Smooth muscle cell (in vitro differentiated cells): Measurements from ENCODE around the gene ASAH2B. TPM values are rescaled to one million over a fixed set of nuclear protein-coding genes. Genes with fewer than 3 reads are reported as not detected.

Source experiments
- DNase-seq: peaks from one replicate; lab custom pipeline; 2025; ENCODE audit not compliant: unreplicated experiment; lab: John Stamatoyannopoulos, UW
- H2AFZ ChIP-seq: fragments of 200-600 bp; sonication (generic); 2 replicates; pipeline ENCODE4 v1.6.0; 2016; ENCODE audit warnings: antibody characterized with exemption, low read depth, mild to moderate bottlenecking
- H3F3A ChIP-seq: fragments of 200-600 bp; sonication (generic); 2 replicates; pipeline ENCODE4 v1.6.0; 2017; ENCODE audit warnings: antibody characterized with exemption, low read depth
- H3K27ac ChIP-seq: fragments of 200-600 bp; sonication (generic); 2 replicates; pipeline ENCODE4 v1.5.1; 2016; ENCODE audit warnings: low read depth, mild to moderate bottlenecking
- H3K27me3 ChIP-seq: fragments of 200-600 bp; sonication (generic); 2 replicates; pipeline ENCODE4 v1.6.1; 2016; ENCODE audit warnings: low read depth, mild to moderate bottlenecking
- H3K36me3 ChIP-seq: fragments of 200-600 bp; sonication (generic); 2 replicates; pipeline ENCODE4 v1.5.1; 2016; ENCODE audit warnings: low read depth
- H3K4me1 ChIP-seq: fragments of 200-600 bp; sonication (generic); 2 replicates; pipeline ENCODE4 v1.5.1; 2016; ENCODE audit warnings: low read depth
- H3K4me2 ChIP-seq: fragments of 200-600 bp; sonication (generic); 2 replicates; pipeline ENCODE4 v1.6.0; 2016; ENCODE audit warnings: mild to moderate bottlenecking
- H3K4me3 ChIP-seq: fragments of 200-600 bp; sonication (generic); 2 replicates; pipeline ENCODE4 v1.5.1; 2016; ENCODE audit warnings: mild to moderate bottlenecking
- H3K79me2 ChIP-seq: fragments of 200-600 bp; sonication (generic); 2 replicates; pipeline ENCODE4 v1.6.0; 2016; ENCODE audit warnings: low read depth, mild to moderate bottlenecking
- H3K9ac ChIP-seq: fragments of 200-600 bp; sonication (generic); 2 replicates; pipeline ENCODE4 v1.6.0; 2016; ENCODE audit warnings: low read depth
- H3K9me3 ChIP-seq: fragments of 200-600 bp; sonication (generic); replicated peaks from 2 replicates; pipeline ENCODE4 v1.5.1; 2016; ENCODE audit warnings: low read depth
- H4K20me1 ChIP-seq: fragments of 200-600 bp; sonication (generic); 2 replicates; pipeline ENCODE4 v1.6.0; 2016; ENCODE audit warnings: low read depth
- WGBS: methylation state at CpG from one replicate; pipeline ENCODE4 v1.1.7; 2016; ENCODE audit warnings: low lambda C conversion rate; 5-methylcytosine and 5-hydroxymethylcytosine counted together
- polyA plus RNA-seq: library from polyadenylated mRNA; unstranded; fragments of >200 nt; fragmentation: Nextera tagmentation; extraction: Ambion mirVana; gene quantifications from 2 replicates; pipeline ENCODE4 v1.2.1, GENCODE V29; 2016
- total RNA-seq: library from RNA; depleted of rRNA; stranded (reverse); fragments of >200 nt; gene quantifications from 2 replicates; pipeline ENCODE4 v1.2.3, GENCODE V29; 2014
- TF ChIP-seq, protein P1 (sequence below): fragments of 200-600 bp; sonication (generic); IDR thresholded peaks from 2 replicates; pipeline ENCODE4 v1.5.1; 2017; ENCODE audit warnings: borderline replicate concordance, mild to moderate bottlenecking, antibody characterized with exemption; ENCODE audit not compliant: insufficient read depth, poor library complexity, severe bottlenecking

Gene ASAH2B
- total and polyA plus RNA-seq, 2 experiments from 2014 or later, result 3.1 to 4.5 TPM

DNA sequence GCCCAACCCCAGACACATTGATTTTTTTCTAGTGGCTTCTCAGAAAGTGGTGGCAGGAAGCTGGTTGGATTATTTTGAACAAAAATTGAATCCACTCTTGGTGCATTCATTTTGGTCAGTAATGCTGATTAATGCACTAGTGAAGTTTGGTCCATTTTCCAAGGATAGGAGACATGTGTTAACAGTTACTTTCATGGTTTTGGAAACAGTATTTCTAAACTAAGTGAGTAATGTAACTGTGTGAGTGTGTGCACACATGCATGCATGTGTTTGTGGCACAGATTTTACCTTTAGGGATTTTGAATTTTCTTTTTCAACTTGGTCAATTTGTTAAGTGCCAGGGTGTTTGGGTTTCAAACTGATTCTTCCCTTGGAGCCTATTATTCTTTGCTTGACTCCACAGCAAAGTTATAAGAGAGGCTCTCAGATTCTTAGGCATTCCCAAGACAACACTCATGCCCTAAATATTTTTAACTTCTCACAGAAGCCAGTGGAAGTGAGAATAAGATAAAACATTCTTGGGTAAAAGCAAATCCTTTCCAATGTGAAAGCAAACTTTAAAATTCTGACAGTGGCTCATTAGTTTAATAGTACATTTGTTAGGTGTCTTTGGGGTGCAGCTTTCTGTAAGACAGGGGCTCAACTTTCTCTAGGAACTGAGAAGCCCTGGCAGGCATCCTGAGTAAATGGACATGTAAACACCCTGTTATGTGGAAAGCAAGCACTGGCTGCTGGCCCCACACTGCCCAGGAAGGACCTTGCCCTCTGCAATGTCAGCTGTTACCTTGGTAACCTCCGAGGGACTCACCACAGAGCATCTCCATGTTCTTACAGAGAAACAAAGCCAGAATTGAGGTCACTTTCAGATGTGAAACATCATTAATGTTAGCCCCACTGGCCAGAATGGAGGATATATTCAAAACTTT lies 68.4 kb downstream of the ASAH2B start:
- Histone ChIP-seq H3K4me3 (no peak overlapping the region), H3K36me3 (no peaks in the 10 kb centered on the region), H3K79me2 (no peaks in the 10 kb centered on the region), H3K4me2 (no peak overlapping the region), H3K9me3 (no peaks in the 10 kb centered on the region), H4K20me1 (no peaks in the 10 kb centered on the region), H2AFZ (no peak overlapping the region), H3F3A (no peaks in the 10 kb centered on the region), H3K27me3 (no peaks in the 10 kb centered on the region), H3K27ac (no peak overlapping the region), H3K4me1 (peaks cover 14% of the 10 kb centered on the region), H3K9ac (no peak overlapping the region)
- 81% methylated on average over 1 of the region's 1 CpG for WGBS
- TF ChIP-seq, protein P1, sequence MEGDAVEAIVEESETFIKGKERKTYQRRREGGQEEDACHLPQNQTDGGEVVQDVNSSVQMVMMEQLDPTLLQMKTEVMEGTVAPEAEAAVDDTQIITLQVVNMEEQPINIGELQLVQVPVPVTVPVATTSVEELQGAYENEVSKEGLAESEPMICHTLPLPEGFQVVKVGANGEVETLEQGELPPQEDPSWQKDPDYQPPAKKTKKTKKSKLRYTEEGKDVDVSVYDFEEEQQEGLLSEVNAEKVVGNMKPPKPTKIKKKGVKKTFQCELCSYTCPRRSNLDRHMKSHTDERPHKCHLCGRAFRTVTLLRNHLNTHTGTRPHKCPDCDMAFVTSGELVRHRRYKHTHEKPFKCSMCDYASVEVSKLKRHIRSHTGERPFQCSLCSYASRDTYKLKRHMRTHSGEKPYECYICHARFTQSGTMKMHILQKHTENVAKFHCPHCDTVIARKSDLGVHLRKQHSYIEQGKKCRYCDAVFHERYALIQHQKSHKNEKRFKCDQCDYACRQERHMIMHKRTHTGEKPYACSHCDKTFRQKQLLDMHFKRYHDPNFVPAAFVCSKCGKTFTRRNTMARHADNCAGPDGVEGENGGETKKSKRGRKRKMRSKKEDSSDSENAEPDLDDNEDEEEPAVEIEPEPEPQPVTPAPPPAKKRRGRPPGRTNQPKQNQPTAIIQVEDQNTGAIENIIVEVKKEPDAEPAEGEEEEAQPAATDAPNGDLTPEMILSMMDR, result no peak
- DNase-seq, result no peak

Other genes starting within 250 kb of the ASAH2B start
- 14.3 and 20.6 TPM in 2 replicates for gene SGMS1, start 116.0 kb upstream of the ASAH2B start, total RNA-seq
- gene SGMS1, start 116.0 kb upstream of the ASAH2B start, polyA plus RNA-seq, result 3.9 and 4.0 TPM in 2 replicates
- not detected in 2 replicates for gene A1CF, start 145.7 kb downstream of the ASAH2B start, total RNA-seq
- not detected in 2 replicates for gene A1CF, start 145.7 kb downstream of the ASAH2B start, polyA plus RNA-seq